ENCODE measurements around the gene TUT7.

The TUT7 gene

DNA sequence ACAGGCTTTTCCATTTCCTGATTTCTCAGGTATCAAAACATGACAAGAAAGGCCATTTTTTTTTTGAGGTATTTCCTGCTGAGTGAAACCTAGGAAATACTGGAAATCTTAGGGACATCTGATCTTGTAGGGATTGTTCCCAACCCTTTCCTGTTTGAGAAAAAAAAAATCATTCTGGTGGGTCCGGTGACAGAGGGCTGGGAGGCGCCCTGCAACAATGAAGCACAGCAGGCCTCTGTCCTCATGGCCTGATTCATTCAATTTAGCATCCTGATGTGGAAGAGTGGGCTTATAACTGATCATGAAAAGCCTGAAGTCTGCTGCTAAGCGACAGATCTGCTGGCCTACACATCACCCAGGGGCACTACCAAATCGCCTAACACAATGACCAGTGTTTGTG, 91.7 kb downstream of the TUT7 start:
- Histone ChIP-seq H3K4me1 (ENCODE audit: control insufficient read depth, low read length) (no peaks in the 10 kb centered on the region), H3K4me3 (ENCODE audit: low read length) (no peak overlapping the region), H3K9me3 (ENCODE audit: control insufficient read depth, insufficient read depth, low read length) (no peaks in the 10 kb centered on the region), H4K20me1 (ENCODE audit: control insufficient read depth, insufficient read depth, low read depth, low read length) (no peaks in the 10 kb centered on the region), H3K4me2 (ENCODE audit: low read length) (no peak overlapping the region), H3K27ac (ENCODE audit: low read depth, low read length) (no peak overlapping the region), H3K79me2 (ENCODE audit: control insufficient read depth, low read length) (no peaks in the 10 kb centered on the region; the same call in none of the 2 replicates), H3K9me2 (replicated peaks; ENCODE audit: control insufficient read depth, low read length) (no peaks in the 10 kb centered on the region), H3F3A (ENCODE audit: control insufficient read depth, insufficient read depth) (no peaks in the 10 kb centered on the region), H3K27me3 (ENCODE audit: control insufficient read depth, low read length) (no peaks in the 10 kb centered on the region), H3K36me3 (ENCODE audit: control insufficient read depth, low read length) (peaks cover 17% of the 10 kb centered on the region)
- TF ChIP-seq, protein P1, sequence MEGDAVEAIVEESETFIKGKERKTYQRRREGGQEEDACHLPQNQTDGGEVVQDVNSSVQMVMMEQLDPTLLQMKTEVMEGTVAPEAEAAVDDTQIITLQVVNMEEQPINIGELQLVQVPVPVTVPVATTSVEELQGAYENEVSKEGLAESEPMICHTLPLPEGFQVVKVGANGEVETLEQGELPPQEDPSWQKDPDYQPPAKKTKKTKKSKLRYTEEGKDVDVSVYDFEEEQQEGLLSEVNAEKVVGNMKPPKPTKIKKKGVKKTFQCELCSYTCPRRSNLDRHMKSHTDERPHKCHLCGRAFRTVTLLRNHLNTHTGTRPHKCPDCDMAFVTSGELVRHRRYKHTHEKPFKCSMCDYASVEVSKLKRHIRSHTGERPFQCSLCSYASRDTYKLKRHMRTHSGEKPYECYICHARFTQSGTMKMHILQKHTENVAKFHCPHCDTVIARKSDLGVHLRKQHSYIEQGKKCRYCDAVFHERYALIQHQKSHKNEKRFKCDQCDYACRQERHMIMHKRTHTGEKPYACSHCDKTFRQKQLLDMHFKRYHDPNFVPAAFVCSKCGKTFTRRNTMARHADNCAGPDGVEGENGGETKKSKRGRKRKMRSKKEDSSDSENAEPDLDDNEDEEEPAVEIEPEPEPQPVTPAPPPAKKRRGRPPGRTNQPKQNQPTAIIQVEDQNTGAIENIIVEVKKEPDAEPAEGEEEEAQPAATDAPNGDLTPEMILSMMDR (IDR thresholded peaks at IDR 0.05; ENCODE audit: low read depth, low read length, poor library complexity, severe bottlenecking), result no peak
- no peak for TF ChIP-seq EZH2phosphoT487 (IDR thresholded peaks at IDR 0.05; ENCODE audit: borderline replicate concordance, low read length)

DNA sequence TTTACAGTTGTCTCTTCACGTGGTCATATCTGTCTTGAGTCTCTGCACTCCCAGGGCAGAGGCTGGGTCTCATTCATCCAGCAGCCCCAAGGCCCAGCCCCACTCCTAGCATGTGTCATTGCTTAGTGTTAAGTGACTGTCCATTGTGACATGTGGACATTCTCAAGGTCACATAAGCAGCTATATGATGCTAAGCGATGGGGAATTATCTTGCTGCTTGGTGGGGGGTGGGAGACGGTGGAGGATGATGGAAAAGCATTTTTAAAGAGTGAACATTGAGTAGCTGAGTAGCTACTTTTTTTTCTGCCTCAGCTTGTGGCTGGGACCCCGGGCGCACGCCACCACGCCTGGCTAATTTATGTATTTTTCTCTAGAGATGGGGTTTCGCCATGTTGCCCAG, 94.7 kb downstream of the TUT7 start, which contains the start of gene C9orf153:
Gene C9orf153 (minus strand): TSS at position 101 of the 400 bp plus-strand sequence. CDS start 30,054 bp downstream, outside the sequence.
- Histone ChIP-seq H3K9me3 (ENCODE audit: control insufficient read depth, insufficient read depth, low read length) (no peaks in the 10 kb centered on the region), H3K4me2 (ENCODE audit: low read length) (no peak within 1 kb of the TSS), H3K4me3 (ENCODE audit: low read length) (no peak within 1 kb of the TSS), H3K9me2 (replicated peaks; ENCODE audit: control insufficient read depth, low read length) (no peaks in the 10 kb centered on the region), H3K27me3 (ENCODE audit: control insufficient read depth, low read length) (no peaks in the 10 kb centered on the region), H3K79me2 (ENCODE audit: control insufficient read depth, low read length) (no peaks in the 10 kb centered on the region), H3F3A (ENCODE audit: control insufficient read depth, insufficient read depth) (no peaks in the 10 kb centered on the region), H3K36me3 (ENCODE audit: control insufficient read depth, low read length) (peaks cover 7% of the 10 kb centered on the region), H4K20me1 (ENCODE audit: control insufficient read depth, insufficient read depth, low read depth, low read length) (no peaks in the 10 kb centered on the region), H3K4me1 (ENCODE audit: control insufficient read depth, low read length) (no peaks in the 10 kb centered on the region), H3K27ac (ENCODE audit: low read depth, low read length) (no peak within 1 kb of the TSS)
- TF ChIP-seq EZH2phosphoT487 (IDR thresholded peaks at IDR 0.05; ENCODE audit: borderline replicate concordance, low read length), result no peak
- TF ChIP-seq, protein P1 (IDR thresholded peaks at IDR 0.05; ENCODE audit: low read depth, low read length, poor library complexity, severe bottlenecking), result no peak

DNA sequence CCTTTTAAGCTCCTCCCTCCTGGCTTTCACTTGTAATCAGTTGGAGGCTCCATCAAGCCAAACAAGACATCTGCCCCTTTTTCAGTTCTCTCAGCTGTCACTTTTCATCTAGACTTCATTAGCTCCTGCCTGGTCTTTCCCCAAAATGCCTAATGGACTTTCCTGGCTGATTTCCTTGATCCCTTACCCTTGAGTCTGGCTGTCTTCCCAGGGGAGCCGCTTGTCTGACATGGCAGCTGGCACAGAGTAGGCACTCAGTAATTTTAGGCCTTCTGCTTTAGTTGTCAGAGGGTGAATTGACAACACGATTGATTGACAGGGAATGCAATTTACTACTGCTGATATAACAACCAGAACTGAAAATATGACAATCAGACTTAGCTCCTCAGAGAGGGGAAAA, 96.8 kb downstream of the TUT7 start:
- Histone ChIP-seq H3K36me3 (ENCODE audit: control insufficient read depth, low read length) (no peaks in the 10 kb centered on the region), H3K79me2 (ENCODE audit: control insufficient read depth, low read length) (no peaks in the 10 kb centered on the region), H3K4me2 (ENCODE audit: low read length) (no peak overlapping the region), H3K27me3 (ENCODE audit: control insufficient read depth, low read length) (no peaks in the 10 kb centered on the region), H3F3A (ENCODE audit: control insufficient read depth, insufficient read depth) (no peaks in the 10 kb centered on the region), H3K4me3 (ENCODE audit: low read length) (no peak overlapping the region), H3K4me1 (ENCODE audit: control insufficient read depth, low read length) (no peaks in the 10 kb centered on the region), H3K9me2 (replicated peaks; ENCODE audit: control insufficient read depth, low read length) (no peaks in the 10 kb centered on the region), H3K9me3 (ENCODE audit: control insufficient read depth, insufficient read depth, low read length) (no peaks in the 10 kb centered on the region), H4K20me1 (ENCODE audit: control insufficient read depth, insufficient read depth, low read depth, low read length) (no peaks in the 10 kb centered on the region), H3K27ac (ENCODE audit: low read depth, low read length) (no peak overlapping the region)
- TF ChIP-seq, protein P1 (IDR thresholded peaks at IDR 0.05; ENCODE audit: low read depth, low read length, poor library complexity, severe bottlenecking), result no peak
- no peak for TF ChIP-seq EZH2phosphoT487 (IDR thresholded peaks at IDR 0.05; ENCODE audit: borderline replicate concordance, low read length)
